Glutamatergic neuron (in vitro differentiated cells): ENCODE results near the gene VRK3. TPM values are rescaled to one million over a fixed set of nuclear protein-coding genes. Genes with fewer than 3 reads are reported as not detected.
"Not testable (repeated sequence)": the region's sequence is repeated elsewhere in the genome, so short reads cannot be mapped to it uniquely, and the experiment has no call there.

ENCODE experiments used
- DNase-seq: peaks from one replicate; pipeline ENCODE4 v3.0.0; 2022
- H3K27ac Mint-ChIP-seq: one replicate; pipeline ENCODE4 v1.8.0; 2020; ENCODE audit warnings: mild to moderate bottlenecking, mixed read lengths, inconsistent platforms; ENCODE audit not compliant: unreplicated experiment
- H3K27me3 Mint-ChIP-seq: one replicate; pipeline ENCODE4 v1.8.0; 2020; ENCODE audit warnings: mild to moderate bottlenecking, moderate library complexity, mixed read lengths, inconsistent platforms; ENCODE audit not compliant: unreplicated experiment
- H3K36me3 Mint-ChIP-seq: one replicate; pipeline ENCODE4 v1.8.0; 2020; ENCODE audit warnings: mild to moderate bottlenecking, mixed read lengths, inconsistent platforms; ENCODE audit not compliant: unreplicated experiment
- H3K4me1 Mint-ChIP-seq: one replicate; pipeline ENCODE4 v1.8.0; 2020; ENCODE audit warnings: mild to moderate bottlenecking, low read depth, mixed read lengths, inconsistent platforms; ENCODE audit not compliant: unreplicated experiment
- H3K4me3 Mint-ChIP-seq: one replicate; pipeline ENCODE4 v1.8.0; 2020; ENCODE audit warnings: mild to moderate bottlenecking, mixed read lengths, inconsistent platforms; ENCODE audit not compliant: unreplicated experiment
- H3K9me3 Mint-ChIP-seq: one replicate; pipeline ENCODE4 v1.8.0; 2020; ENCODE audit warnings: mild to moderate bottlenecking, moderate library complexity, mixed read lengths, inconsistent platforms; ENCODE audit not compliant: unreplicated experiment
- total RNA-seq: library from RNA; stranded (reverse); fragmentation: NEBNext Ultra II Directional; extraction: Animal tissue kit (Norgen Biotek cat#: 25700); gene quantifications from one replicate; pipeline ENCODE4 v1.2.1, GENCODE V29; 2021; ENCODE audit not compliant: unreplicated experiment
- TF ChIP-seq, protein P1 (sequence below): fragments of 200-600 bp; sonication (generic); IDR thresholded peaks from one replicate; pipeline ENCODE4 v1.5.0; 2021; ENCODE audit not compliant: partially characterized antibody, unreplicated experiment

Gene VRK3
- total RNA-seq, 1 donor from 2014 or later, result 44.5 TPM

DNA sequence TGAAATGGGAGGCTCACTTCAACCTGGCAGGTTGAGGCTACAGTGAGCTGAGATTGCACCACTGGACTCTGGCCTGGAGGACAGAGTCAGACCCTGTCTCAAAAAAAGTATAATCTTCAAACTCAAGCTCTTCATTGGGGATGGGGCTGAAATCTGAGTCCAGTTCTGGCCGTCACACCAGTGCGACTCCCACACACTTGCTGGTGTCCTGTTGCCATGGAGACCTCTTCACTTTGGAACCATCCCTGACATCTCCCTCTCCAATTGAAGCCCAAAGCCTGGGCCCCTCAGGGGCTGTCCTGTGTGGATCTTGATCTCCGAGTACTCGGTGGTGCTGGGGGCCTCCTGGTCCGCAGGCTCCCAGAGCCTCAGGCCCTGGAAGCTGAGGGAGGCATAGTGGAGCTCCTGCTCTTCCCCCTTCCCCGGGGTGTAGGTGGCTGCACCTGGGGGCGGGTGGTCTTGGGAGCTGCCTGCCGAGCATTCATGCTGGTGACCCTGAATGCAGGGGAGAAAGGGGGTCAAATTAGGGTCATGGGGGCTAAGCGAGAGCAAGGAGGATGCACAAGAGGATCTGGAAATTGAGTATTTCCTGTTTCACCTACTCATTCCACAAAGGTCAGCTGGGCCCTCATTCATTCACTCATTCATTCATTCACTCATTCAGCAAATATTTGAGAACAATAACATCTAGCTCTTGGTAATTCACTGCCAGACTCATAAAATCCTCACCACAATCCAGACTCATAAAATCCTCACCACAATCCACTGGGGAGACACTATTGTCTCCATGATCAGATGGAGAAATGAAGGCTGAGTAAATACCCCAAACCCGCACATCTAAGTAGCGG, 75.2 kb downstream of the VRK3 start:
- Mint-ChIP-seq H3K4me3 (no peak overlapping the region), H3K9me3 (peaks cover 2% of the 10 kb centered on the region), H3K4me1 (peaks cover 10% of the 10 kb centered on the region), H3K27me3 (no peaks in the 10 kb centered on the region), H3K27ac (no peak overlapping the region), H3K36me3 (no peaks in the 10 kb centered on the region)
- TF ChIP-seq, protein P1, sequence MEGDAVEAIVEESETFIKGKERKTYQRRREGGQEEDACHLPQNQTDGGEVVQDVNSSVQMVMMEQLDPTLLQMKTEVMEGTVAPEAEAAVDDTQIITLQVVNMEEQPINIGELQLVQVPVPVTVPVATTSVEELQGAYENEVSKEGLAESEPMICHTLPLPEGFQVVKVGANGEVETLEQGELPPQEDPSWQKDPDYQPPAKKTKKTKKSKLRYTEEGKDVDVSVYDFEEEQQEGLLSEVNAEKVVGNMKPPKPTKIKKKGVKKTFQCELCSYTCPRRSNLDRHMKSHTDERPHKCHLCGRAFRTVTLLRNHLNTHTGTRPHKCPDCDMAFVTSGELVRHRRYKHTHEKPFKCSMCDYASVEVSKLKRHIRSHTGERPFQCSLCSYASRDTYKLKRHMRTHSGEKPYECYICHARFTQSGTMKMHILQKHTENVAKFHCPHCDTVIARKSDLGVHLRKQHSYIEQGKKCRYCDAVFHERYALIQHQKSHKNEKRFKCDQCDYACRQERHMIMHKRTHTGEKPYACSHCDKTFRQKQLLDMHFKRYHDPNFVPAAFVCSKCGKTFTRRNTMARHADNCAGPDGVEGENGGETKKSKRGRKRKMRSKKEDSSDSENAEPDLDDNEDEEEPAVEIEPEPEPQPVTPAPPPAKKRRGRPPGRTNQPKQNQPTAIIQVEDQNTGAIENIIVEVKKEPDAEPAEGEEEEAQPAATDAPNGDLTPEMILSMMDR, result no peak
- no peak for DNase-seq

DNA sequence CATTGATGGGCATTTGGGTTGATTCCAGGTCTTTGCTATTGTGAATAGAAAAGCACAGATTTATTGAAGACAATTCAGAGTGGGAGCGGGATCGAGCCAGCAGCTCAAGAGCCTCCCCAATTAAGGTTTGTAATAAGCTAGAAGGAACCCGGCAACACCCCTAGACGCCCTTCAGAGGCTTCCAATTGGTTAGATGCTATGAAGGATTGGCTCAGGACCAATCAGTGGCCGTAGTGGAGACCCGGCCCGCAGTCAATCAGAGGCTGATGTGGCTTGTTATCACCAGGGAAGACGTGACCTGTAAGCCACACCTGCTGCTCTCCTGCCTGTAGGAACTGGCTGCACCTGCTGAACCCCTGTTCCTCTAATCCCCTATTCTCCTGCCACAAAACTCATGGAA, 78.8 kb downstream of the VRK3 start:
- Mint-ChIP-seq H3K4me1 (no peaks in the 10 kb centered on the region), H3K4me3 (no peak overlapping the region), H3K27me3 (peaks cover 3% of the 10 kb centered on the region), H3K27ac (no peak overlapping the region), H3K36me3 (no peaks in the 10 kb centered on the region), H3K9me3 (no peaks in the 10 kb centered on the region)
- no peak for DNase-seq
- TF ChIP-seq, protein P1, result no peak

DNA sequence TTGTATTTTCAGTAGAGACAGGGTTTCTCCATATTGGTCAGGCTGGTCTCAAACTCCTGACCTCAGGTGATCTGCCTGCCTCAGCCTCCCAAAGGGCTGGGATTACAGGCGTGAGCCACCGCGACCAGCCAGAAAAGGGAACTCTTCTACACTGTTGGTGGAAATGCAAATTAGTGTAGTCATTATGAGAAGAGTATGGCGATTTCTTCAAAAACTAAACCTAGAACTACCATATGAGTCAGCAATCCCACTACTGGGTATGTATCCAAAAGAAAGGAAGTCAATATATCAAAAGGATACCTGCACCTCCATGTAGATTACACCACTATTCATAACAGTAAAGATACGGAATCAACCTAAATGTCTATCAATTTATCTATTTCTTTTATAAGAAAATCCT, 80.6 kb downstream of the VRK3 start:
- H3K4me1 Mint-ChIP-seq, H3K36me3 Mint-ChIP-seq, DNase-seq, H3K27me3 Mint-ChIP-seq, H3K9me3 Mint-ChIP-seq, H3K27ac Mint-ChIP-seq, H3K4me3 Mint-ChIP-seq: not testable (repeated sequence)

- no peak for DNase-seq
- no peaks in the 10 kb centered on the region for H3K4me1 Mint-ChIP-seq
- no peaks in the 10 kb centered on the region for H3K9me3 Mint-ChIP-seq
- H3K36me3 Mint-ChIP-seq, result no peaks in the 10 kb centered on the region
- TF ChIP-seq, protein P1, result no peak
- peaks cover 3% of the 10 kb centered on the region for H3K27me3 Mint-ChIP-seq
- H3K4me3 Mint-ChIP-seq, result no peak overlapping the region
- no peak overlapping the region for H3K27ac Mint-ChIP-seq
These were observed 84.7 kb downstream of the VRK3 start for GRCh38 chr19:49940482-49940791.

DNA sequence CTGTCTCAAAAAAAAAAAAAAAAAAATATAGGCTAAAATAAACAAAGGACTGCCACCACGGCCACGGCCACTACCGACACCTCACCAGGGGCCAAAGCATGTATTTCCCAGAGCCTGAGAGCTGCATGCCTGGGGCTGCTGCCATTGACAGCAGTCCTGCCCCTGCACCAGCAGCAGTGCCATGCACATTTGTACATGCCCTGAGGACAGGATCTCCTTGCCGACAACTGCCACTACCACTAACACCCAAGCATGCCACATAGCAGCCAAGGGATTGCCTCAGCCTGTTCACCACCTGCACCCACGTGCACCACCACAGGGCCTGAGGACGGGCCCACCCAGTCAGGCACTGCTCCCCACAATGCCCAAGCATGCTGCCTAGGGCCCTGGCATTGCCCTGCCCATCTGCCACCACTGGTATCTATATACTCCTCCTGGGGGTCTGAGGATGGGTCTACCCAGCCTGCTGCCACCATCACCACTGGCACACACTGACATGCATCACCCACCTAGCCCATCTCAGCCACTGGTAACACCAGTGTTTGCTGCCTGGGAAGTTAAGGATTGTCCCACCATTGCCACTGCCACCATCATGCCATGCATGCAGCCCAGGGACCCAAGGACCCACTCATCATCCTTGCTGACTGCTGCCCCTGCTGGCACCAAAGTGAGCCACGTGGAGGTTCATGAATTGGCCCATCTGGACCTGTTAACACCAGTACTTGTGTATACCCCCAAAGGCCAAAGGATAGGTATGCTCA, 85.3 kb downstream of the VRK3 start:
- TF ChIP-seq, protein P1, result no peak
- Mint-ChIP-seq H3K27me3 (peaks cover 3% of the 10 kb centered on the region), H3K36me3 (no peaks in the 10 kb centered on the region), H3K9me3 (no peaks in the 10 kb centered on the region), H3K27ac (no peak overlapping the region), H3K4me1 (no peaks in the 10 kb centered on the region), H3K4me3 (no peak overlapping the region)
- DNase-seq, result no peak
